Mesenchymal stem cell (in vitro differentiated cells and primary cell): ENCODE results near the gene ATXN7. TPM values are rescaled to one million over a fixed set of nuclear protein-coding genes. Genes with fewer than 3 reads are reported as not detected.
A peak's percentile ranks its signal among the peaks of the same experiment; 100 is the strongest.

Source experiments
- DNase-seq: peaks from one replicate; pipeline ENCODE4 v3.0.0-alpha.2; 2013
- H2AFZ ChIP-seq: one replicate; pipeline ENCODE4 v1.6.1; 2013; ENCODE audit warnings: low read depth, mild to moderate bottlenecking, control low read depth, inconsistent platforms, low read length, moderate library complexity
- H2AK5ac ChIP-seq: 2 replicates; pipeline ENCODE4 v1.6.1; 2013; ENCODE audit warnings: low read length, moderate library complexity, mild to moderate bottlenecking, inconsistent platforms; ENCODE audit not compliant: severe bottlenecking
- H2BK120ac ChIP-seq: one replicate; pipeline ENCODE4 v1.6.1; 2013; ENCODE audit warnings: low read depth, mild to moderate bottlenecking, inconsistent platforms, low read length, moderate library complexity
- H2BK12ac ChIP-seq, 2 experiments: one replicate each; pipeline ENCODE4 v1.6.1; 2013; ENCODE audit warnings: inconsistent platforms in 2 of 2, low read length in 2 of 2, mild to moderate bottlenecking in 2 of 2, moderate library complexity in 2 of 2, control low read depth in 1 of 2
- H2BK15ac ChIP-seq: one replicate; pipeline ENCODE4 v1.6.1; 2013; ENCODE audit warnings: mild to moderate bottlenecking, low read depth, inconsistent platforms; ENCODE audit not compliant: poor library complexity, severe bottlenecking
- H2BK5ac ChIP-seq: 2 replicates; pipeline ENCODE4 v1.6.1; 2013; ENCODE audit warnings: low read depth, mild to moderate bottlenecking, low read length, control low read depth, inconsistent platforms; ENCODE audit not compliant: poor library complexity, severe bottlenecking
- H3K14ac ChIP-seq, 2 experiments: one replicate each; pipeline ENCODE4 v1.6.1; 2013; ENCODE audit warnings: inconsistent platforms in 2 of 2, low read length in 2 of 2, control low read depth in 1 of 2, mild to moderate bottlenecking in 1 of 2, moderate library complexity in 1 of 2
- H3K18ac ChIP-seq, 2 experiments: one replicate each; pipeline ENCODE4 v1.6.1; 2013; ENCODE audit warnings: inconsistent platforms in 2 of 2, low read length in 2 of 2, control low read depth in 1 of 2, low read depth in 1 of 2, mild to moderate bottlenecking in 1 of 2
- H3K23ac ChIP-seq, 2 experiments: one replicate each; pipeline ENCODE4 v1.6.1; 2013; ENCODE audit warnings: inconsistent platforms in 2 of 2, low read length in 2 of 2, mild to moderate bottlenecking in 2 of 2, moderate library complexity in 2 of 2, control low read depth in 1 of 2
- H3K27ac ChIP-seq: 2 replicates; pipeline ENCODE4 v1.5.1; 2013; ENCODE audit warnings: mild to moderate bottlenecking, moderate library complexity, low read length, control low read depth, inconsistent platforms; ENCODE audit not compliant: poor library complexity, severe bottlenecking
- H3K27me3 ChIP-seq, 2 experiments: 2 replicates each; pipeline versions ENCODE4 v1.6.1 to v1.7.0; 2013; ENCODE audit warnings: low read length in 2 of 2, mild to moderate bottlenecking in 2 of 2, moderate library complexity in 2 of 2, control low read depth in 1 of 2, inconsistent platforms in 1 of 2; ENCODE audit not compliant: control insufficient read depth in 1 of 2, insufficient read depth in 1 of 2
- H3K36me3 ChIP-seq, 2 experiments: 2 replicates each; pipeline versions ENCODE4 v1.6.1 to v1.7.0; 2013; ENCODE audit warnings: low read length in 2 of 2, control low read depth in 1 of 2, inconsistent platforms in 1 of 2, low read depth in 1 of 2, mild to moderate bottlenecking in 1 of 2; ENCODE audit not compliant: insufficient read depth in 2 of 2, control insufficient read depth in 1 of 2
- H3K4ac ChIP-seq, 2 experiments: one replicate each; pipeline ENCODE4 v1.6.1; 2013; ENCODE audit warnings: inconsistent platforms in 2 of 2, low read length in 2 of 2, mild to moderate bottlenecking in 2 of 2, moderate library complexity in 2 of 2, control low read depth in 1 of 2, low read depth in 1 of 2
- H3K4me1 ChIP-seq: 2 replicates; pipeline ENCODE4 v1.6.1; 2013; ENCODE audit warnings: low read depth, low read length, control low read depth; ENCODE audit not compliant: control insufficient read depth, insufficient read depth
- H3K4me2 ChIP-seq: 2 replicates; pipeline ENCODE4 v1.6.1; 2013; ENCODE audit warnings: low read length, mild to moderate bottlenecking, inconsistent platforms; ENCODE audit not compliant: poor library complexity, severe bottlenecking
- H3K4me3 ChIP-seq, 2 experiments: 2 replicates each; pipeline versions ENCODE4 v1.5.1 to v1.7.0; 2013; ENCODE audit warnings: low read length in 2 of 2, mild to moderate bottlenecking in 2 of 2, control low read depth in 1 of 2, low read depth in 1 of 2; ENCODE audit not compliant: insufficient read depth in 1 of 2
- H3K79me1 ChIP-seq: replicated peaks from 2 replicates; pipeline ENCODE4 v1.6.1; 2013; ENCODE audit warnings: mild to moderate bottlenecking, control low read depth, low read length, inconsistent platforms; ENCODE audit not compliant: poor library complexity, severe bottlenecking
- H3K9ac ChIP-seq: 2 replicates; pipeline ENCODE4 v1.7.0; 2013; ENCODE audit warnings: mild to moderate bottlenecking, low read length, moderate library complexity
- H3K9me3 ChIP-seq: 2 replicates; pipeline ENCODE4 v1.7.0; 2013; ENCODE audit warnings: mild to moderate bottlenecking, low read length; ENCODE audit not compliant: control insufficient read depth
- H4K8ac ChIP-seq: one replicate; pipeline ENCODE4 v1.6.1; 2013; ENCODE audit warnings: inconsistent platforms, mild to moderate bottlenecking, low read length, moderate library complexity
- H4K91ac ChIP-seq: one replicate; pipeline ENCODE4 v1.6.1; 2013; ENCODE audit warnings: mild to moderate bottlenecking, low read length, inconsistent platforms
- WGBS: methylation state at CpG from one replicate; pipeline ENCODE4 v1.1.7; 2013; ENCODE audit warnings: mixed read lengths; 5-methylcytosine and 5-hydroxymethylcytosine counted together
- small RNA-seq: library from polyadenylated mRNA; stranded (forward); fragments of <200 nt; extraction: miRNeasy Mini kit (QIAGEN cat#:217004); gene quantifications from one replicate; pipeline ENCODE3, GENCODE V24; 2013; ENCODE audit warnings: low read depth

ATXN7 gene

DNA sequence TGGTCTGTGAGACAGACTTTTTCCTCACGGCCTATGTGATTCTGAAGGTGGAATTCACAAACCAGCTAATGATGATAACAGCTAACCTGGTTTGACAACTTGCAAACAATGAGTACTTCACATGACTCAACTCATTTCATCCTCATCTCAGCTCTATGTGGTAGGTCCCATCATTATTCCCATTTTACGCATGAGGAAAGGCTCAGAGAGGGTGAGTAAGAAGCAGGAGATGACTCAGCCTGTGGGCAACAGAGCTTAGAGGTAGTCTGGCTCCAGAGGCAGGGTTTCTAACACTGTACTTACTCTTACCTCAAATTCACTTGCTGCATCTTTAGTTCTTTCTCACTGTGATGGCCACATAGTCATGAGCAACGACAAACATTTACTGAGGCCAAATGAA is 185.5 kb downstream of the ATXN7 start:
- Histone ChIP-seq H3K4me3 (no peak overlapping the region), H3K79me1 (no peaks in the 10 kb centered on the region), H2BK120ac (no peak overlapping the region), H3K9me3 (no peaks in the 10 kb centered on the region), H2BK12ac (no peak overlapping the region), H2BK5ac (no peak overlapping the region), H3K27me3 (peaks cover 0 to 9% of the 10 kb centered on the region in 2 experiments), H2AK5ac (no peak overlapping the region), H3K36me3 (no peaks in the 10 kb centered on the region), H3K4ac (no peak overlapping the region), H2AFZ (peak overlapping the region; percentile 5), H3K18ac (no peak overlapping the region), H3K14ac (no peak overlapping the region), H3K23ac (no peak overlapping the region), H2BK15ac (no peak overlapping the region), H3K4me2 (no peak overlapping the region), H3K4me1 (no peaks in the 10 kb centered on the region), H3K9ac (no peak overlapping the region), H4K91ac (no peak overlapping the region), H4K8ac (no peak overlapping the region), H3K27ac (no peak overlapping the region)
- peak; percentile 50 for DNase-seq
- 78% methylated on average over 3 of the region's 3 CpGs for WGBS

DNA sequence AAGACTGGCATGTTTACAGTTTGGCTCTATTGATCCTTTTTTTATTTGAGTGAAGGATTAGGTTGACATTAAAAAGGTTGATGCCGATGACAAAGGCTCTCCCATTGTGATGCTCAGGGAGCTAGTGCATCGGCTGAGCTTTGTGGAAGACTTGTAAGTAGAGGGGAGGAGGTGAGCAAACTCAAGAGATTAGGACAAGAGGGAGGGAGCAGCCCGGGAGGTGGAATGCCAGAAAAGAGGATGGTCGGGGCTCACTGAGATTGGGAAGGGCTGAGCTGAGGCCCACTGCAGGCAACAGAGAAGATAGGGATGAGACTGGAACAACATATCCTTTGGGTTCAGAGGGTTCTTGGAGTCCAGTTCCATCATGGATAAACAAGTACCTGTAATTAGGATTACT is 186.2 kb downstream of the ATXN7 start:
- H4K91ac ChIP-seq: no peak overlapping the region
- H3K18ac ChIP-seq: no peak overlapping the region
- WGBS: 70% methylated on average over 4 of the region's 4 CpGs

More for the DNA sequence above, 186.2 kb downstream of the ATXN7 start:
- no peak for DNase-seq
- H3K79me1 ChIP-seq: no peaks in the 10 kb centered on the region
- H3K27ac ChIP-seq: no peak overlapping the region
- peaks cover 0 to 9% of the 10 kb centered on the region in 2 experiments for H3K27me3 ChIP-seq
- no peak overlapping the region for H2BK15ac ChIP-seq
- H4K8ac ChIP-seq: no peak overlapping the region
- no peak overlapping the region for H2AK5ac ChIP-seq
- no peak overlapping the region for H3K23ac ChIP-seq
- H3K4me3 ChIP-seq: no peak overlapping the region
- no peaks in the 10 kb centered on the region for H3K9me3 ChIP-seq
- no peaks in the 10 kb centered on the region for H3K4me1 ChIP-seq
- H3K9ac ChIP-seq: no peak overlapping the region
- H2BK120ac ChIP-seq: no peak overlapping the region
- no peak overlapping the region for H3K4ac ChIP-seq
- H2BK12ac ChIP-seq: no peak overlapping the region
- H2BK5ac ChIP-seq: no peak overlapping the region
- no peak overlapping the region for H3K4me2 ChIP-seq
- H3K14ac ChIP-seq: no peak overlapping the region
- no peaks in the 10 kb centered on the region for H3K36me3 ChIP-seq
- H2AFZ ChIP-seq: no peak overlapping the region

Small RNAs within 50 kb of the gene (small RNA-seq; reads per million reads assigned to genes)
- gene SCAANT1: not detected
